HG02885 (cell line): Measurements from ENCODE around the gene C2CD3.

ENCODE experiments used
- ATAC-seq: cut with Tn5 transposase; IDR thresholded peaks from one replicate; pipeline ENCODE4 v1.9.1; 2021; ENCODE audit warnings: mild to moderate bottlenecking; ENCODE audit not compliant: unreplicated experiment, poor library complexity

The C2CD3 gene

GRCh38 chr11:74007691-74008372 lies 163.0 kb downstream of the C2CD3 start:
- ATAC-seq = no peak

DNA sequence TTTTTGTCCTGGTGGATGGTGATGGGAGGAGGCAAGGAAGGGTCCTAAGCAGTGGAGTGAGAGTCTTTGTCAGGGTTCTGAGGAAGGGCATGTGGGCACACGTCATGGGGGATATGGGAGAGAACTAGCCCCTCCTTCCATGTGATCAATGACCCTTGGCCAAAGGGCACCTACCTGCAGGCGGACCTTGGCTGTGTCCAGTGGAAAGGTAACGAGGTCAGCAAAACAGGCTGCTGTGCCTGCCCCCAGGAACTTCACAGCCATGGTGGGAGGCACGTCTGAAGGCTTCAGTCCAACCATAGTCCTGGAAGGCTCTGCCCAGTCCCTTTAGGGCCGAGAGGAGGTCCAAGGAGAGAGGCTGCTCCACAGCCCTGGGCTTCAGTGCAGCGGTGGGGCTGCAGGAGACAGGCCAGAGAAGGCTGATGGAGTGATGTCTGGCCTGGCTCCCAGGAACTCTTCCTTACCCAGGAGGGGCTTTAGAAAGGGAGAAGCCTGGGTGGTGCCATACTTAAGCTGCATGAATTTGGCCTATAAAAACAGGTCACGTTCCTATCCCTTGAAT lies 164.0 kb downstream of the C2CD3 start:
- ATAC-seq = no peak

GRCh38 chr11:74005721-74006517 lies 164.9 kb downstream of the C2CD3 start:
- no peak for ATAC-seq

- no peak for ATAC-seq
Measured at GRCh38 chr11:74004759-74005615, 165.8 kb downstream of the C2CD3 start.

GRCh38 chr11:74004046-74004695 lies 166.6 kb downstream of the C2CD3 start:
- ATAC-seq = no peak

DNA sequence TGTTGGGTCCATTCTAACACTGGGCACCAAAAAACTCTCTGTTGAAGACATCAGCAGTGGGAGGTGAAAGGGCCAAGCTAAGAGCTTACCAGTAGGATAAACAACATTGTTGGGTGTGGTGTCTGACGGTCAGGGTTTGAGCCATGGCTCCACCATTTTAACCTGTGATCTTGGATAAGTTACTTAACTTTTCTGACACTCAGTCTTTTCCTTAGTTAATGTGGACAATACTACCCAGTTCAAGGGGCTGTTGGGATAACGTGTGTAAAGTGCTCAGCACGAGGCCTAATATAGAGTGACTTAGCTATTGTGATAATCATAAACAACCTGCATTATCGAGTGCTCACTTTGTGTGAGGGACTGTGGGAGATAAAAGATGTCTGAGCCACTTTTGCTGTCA lies 168.0 kb downstream of the C2CD3 start:
- no peak for ATAC-seq

- no peak for ATAC-seq
Measured at GRCh38 chr11:74001822-74002286, 168.9 kb downstream of the C2CD3 start.

GRCh38 chr11:74000307-74001133 lies 170.3 kb downstream of the C2CD3 start:
- ATAC-seq = no peak

GRCh38 chr11:73999581-74000306 lies 171.1 kb downstream of the C2CD3 start:
- no peak for ATAC-seq

DNA sequence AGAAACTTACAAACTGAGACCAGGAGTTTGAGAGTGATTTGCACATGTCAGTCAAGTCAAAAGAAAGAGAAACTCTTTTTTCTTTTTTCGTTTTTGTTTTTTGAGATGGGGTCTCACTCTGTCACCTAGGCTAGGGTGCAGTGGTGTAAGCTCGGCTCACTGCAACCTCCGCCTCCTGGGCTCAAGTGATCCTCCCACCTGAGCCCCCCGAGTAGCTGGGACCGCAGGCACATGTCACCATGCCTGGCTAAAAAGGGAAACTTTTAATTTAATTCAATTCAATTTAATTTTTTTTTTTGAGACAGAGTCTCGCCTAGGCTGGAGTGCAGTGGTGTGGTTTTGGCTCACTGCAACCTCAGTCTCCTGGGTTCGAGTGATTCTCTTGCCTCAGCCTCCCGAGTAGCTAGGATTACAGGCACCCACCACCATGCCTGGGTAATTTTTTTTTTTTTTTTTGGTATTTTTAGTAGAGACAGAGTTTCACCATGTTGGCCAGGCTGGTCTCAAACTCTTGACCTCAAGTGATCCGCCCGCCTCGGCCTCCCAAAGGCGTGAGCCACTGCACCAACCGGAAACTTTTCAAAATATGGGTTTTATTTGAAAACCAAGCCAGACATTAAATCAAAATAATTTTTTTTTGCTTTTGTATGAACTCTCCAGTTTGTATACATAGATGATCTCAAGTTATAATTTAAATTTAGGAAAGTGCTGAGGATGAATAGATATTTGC lies 171.8 kb downstream of the C2CD3 start:
- no peak for ATAC-seq

- ATAC-seq = no peak
Measured at GRCh38 chr11:73997120-73997770, 173.6 kb downstream of the C2CD3 start.

- ATAC-seq = no peak
Measured at GRCh38 chr11:73996161-73996747, 174.5 kb downstream of the C2CD3 start.

DNA sequence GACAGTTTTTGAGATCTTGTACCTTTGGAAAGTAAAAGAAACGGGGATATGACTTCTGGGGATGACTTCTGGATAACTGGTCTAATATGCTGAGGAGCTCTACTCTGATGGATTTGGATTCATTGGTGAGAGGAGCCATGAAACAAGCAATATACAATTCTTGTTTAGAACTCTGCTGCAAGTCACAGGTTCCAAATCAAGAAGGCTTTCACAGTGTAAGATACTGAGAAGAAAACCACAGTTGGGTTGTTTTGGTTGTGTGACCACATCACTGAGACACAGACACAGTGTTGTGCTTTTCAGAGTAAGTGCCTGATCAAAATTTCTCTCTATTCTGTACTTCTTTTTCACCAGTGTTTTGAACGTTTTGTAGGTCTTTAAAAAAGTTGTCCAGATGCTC lies 175.1 kb downstream of the C2CD3 start:
- peak; percentile 53 for ATAC-seq

GRCh38 chr11:73995247-73995646 lies 175.6 kb downstream of the C2CD3 start:
- ATAC-seq = no peak

DNA sequence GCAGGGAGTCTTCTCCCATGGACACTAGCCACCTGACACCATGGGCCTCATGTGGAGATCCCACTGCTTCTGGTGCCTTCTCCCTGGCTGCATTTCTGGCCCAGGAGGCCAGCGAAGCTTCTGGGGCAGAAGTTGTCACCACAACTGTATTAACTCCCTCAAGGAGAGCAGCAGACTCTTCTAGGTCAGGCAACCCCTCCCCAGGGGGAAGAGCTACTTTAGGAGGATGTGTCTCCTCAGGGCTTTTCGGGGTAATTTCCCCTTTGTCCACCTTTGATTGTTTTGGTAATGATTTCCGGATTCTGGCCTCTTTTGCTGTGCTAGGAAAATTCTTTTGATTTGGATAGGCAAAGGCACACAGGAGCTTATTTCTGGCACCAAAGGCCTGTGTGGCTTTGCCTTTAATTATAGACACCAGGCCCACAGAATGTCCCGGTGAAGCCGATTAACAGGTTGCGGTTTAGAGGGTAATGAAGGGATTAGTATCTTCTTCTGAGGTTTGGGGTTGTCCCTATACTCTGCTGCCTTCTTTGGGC lies 179.3 kb downstream of the C2CD3 start:
- ATAC-seq = no peak

DNA sequence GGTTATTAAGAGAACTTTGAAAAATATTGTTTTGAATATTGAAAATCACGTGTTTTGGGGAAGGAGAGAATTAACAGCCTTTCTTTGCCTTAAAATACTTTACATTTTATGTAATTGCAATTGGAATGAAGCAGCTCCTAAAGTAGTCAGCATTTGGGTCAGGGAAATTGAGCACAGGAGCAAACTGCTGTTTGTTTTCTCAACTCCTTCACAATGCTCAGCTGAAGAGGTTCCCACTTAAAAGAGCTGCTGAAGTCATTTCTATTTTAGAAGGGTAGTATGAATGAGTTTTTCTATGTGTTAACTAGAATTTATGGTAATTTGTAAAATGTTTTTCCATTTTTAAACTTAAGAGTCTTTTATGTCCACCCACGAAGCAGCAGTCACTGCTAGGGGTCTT lies 180.1 kb downstream of the C2CD3 start:
- ATAC-seq = no peak

- no peak for ATAC-seq
Measured at GRCh38 chr11:73989156-73989555, 181.6 kb downstream of the C2CD3 start.
